SU-DHL-6 (cell line): ENCODE data around the gene CRELD1.

Experiments
- H2AFZ ChIP-seq: fragments of 200-600 bp; sonication (generic); 2 replicates; pipeline ENCODE4 v1.6.1; 2014; ENCODE audit warnings: low read depth, mild to moderate bottlenecking, moderate library complexity, mixed read lengths, antibody characterized with exemption, low read length; ENCODE audit not compliant: severe bottlenecking
- H3F3A ChIP-seq: fragments of 200-600 bp; shearing (Covaris generic); 2 replicates; pipeline ENCODE4 v1.6.0; 2016; ENCODE audit warnings: antibody characterized with exemption, mild to moderate bottlenecking; ENCODE audit not compliant: insufficient read depth
- H3K27ac ChIP-seq: fragments of 200-600 bp; sonication (generic); 2 replicates; pipeline ENCODE4 v1.5.1; 2016; ENCODE audit warnings: low read depth, mild to moderate bottlenecking, low read length, moderate library complexity, mixed read lengths
- H3K27me3 ChIP-seq: fragments of 200-600 bp; sonication (generic), shearing (Covaris generic); 2 replicates; pipeline ENCODE4 v1.6.0; 2014; ENCODE audit warnings: mild to moderate bottlenecking, low read length
- H3K36me3 ChIP-seq: fragments of 200-600 bp; sonication (generic); 2 replicates; pipeline ENCODE4 v1.6.1; 2014; ENCODE audit warnings: mild to moderate bottlenecking, low read length, mixed read lengths
- H3K4me2 ChIP-seq: fragments of 300-600, 200-600 bp; shearing (Covaris generic), sonication (generic); 2 replicates; pipeline ENCODE4 v1.6.0; 2014; ENCODE audit warnings: low read length, low read depth, mild to moderate bottlenecking; ENCODE audit not compliant: poor library complexity, severe bottlenecking
- H3K4me3 ChIP-seq: fragments of 200-600 bp; sonication (generic); 2 replicates; pipeline ENCODE4 v1.5.1; 2014; ENCODE audit warnings: antibody characterized with exemption, low read length, mild to moderate bottlenecking, mixed read lengths; ENCODE audit not compliant: insufficient read depth, poor library complexity, severe bottlenecking
- H3K79me2 ChIP-seq: fragments of 200-600 bp; sonication (generic); 2 replicates; pipeline ENCODE4 v1.6.1; 2014; ENCODE audit warnings: mild to moderate bottlenecking, low read length, moderate library complexity; ENCODE audit not compliant: insufficient read depth
- H3K9ac ChIP-seq: fragments of 200-600 bp; sonication (generic); 2 replicates; pipeline ENCODE4 v1.7.0; 2014; ENCODE audit warnings: mild to moderate bottlenecking, low read length
- H3K9me2 ChIP-seq: fragments of 200-600 bp; sonication (generic); replicated peaks from 2 replicates; pipeline ENCODE4 v1.6.1; 2014; ENCODE audit warnings: low read length; ENCODE audit not compliant: insufficient read depth
- H3K9me3 ChIP-seq: fragments of 200-600 bp; sonication (generic); 2 replicates; pipeline ENCODE4 v1.6.1; 2014; ENCODE audit warnings: low read length, mixed read lengths; ENCODE audit not compliant: insufficient read depth
- H4K20me1 ChIP-seq: fragments of 200-600 bp; sonication (generic); 2 replicates; pipeline ENCODE4 v1.6.1; 2014; ENCODE audit warnings: low read depth, mild to moderate bottlenecking, antibody characterized with exemption, low read length, moderate library complexity, mixed read lengths
- CTCF ChIP-seq: fragments of 200-600 bp; sonication (generic); IDR thresholded peaks from one replicate; pipeline ENCODE4 v1.5.1; 2017; ENCODE audit warnings: antibody characterized with exemption, mild to moderate bottlenecking, low read length, moderate library complexity; ENCODE audit not compliant: insufficient read depth, poor library complexity, severe bottlenecking
- EZH2phosphoT487 ChIP-seq: fragments of 200-600 bp; sonication (generic), shearing (Covaris generic); conservative IDR thresholded peaks from 2 replicates; pipeline ENCODE4 v1.6.1; 2018; ENCODE audit warnings: mild to moderate bottlenecking, antibody characterized with exemption, low read length, moderate library complexity, mixed read lengths

The CRELD1 gene

GRCh38 chr3:9915254-9916141, 18.1 kb upstream of the CRELD1 start:
- Histone ChIP-seq H3K4me2 (peak overlapping the region; percentile 34), H3K9me2 (no peaks in the 10 kb centered on the region), H3K27ac (no peak overlapping the region)

GRCh38 chr3:9916346-9916733, 17.3 kb upstream of the CRELD1 start:
- TF ChIP-seq EZH2phosphoT487, result no peak
- no peak for TF ChIP-seq CTCF
- H3K4me2 ChIP-seq, result no peak overlapping the region
- H3K9me2 ChIP-seq, result no peaks in the 10 kb centered on the region
- H2AFZ ChIP-seq, result no peak overlapping the region
- no peaks in the 10 kb centered on the region for H3K27me3 ChIP-seq
- H3K4me3 ChIP-seq, result no peak overlapping the region
- no peaks in the 10 kb centered on the region for H4K20me1 ChIP-seq
- H3K9me3 ChIP-seq, result no peaks in the 10 kb centered on the region
- H3K36me3 ChIP-seq, result no peaks in the 10 kb centered on the region
- H3K79me2 ChIP-seq, result no peaks in the 10 kb centered on the region
- no peaks in the 10 kb centered on the region for H3F3A ChIP-seq
- no peak overlapping the region for H3K27ac ChIP-seq
- no peak overlapping the region for H3K9ac ChIP-seq

More at GRCh38 chr3:9915254-9916141, 18.1 kb upstream of the CRELD1 start:
- Histone ChIP-seq H2AFZ (peak overlapping the region; percentile 59), H3K27me3 (no peaks in the 10 kb centered on the region), H3K79me2 (no peaks in the 10 kb centered on the region), H3K9me3 (no peaks in the 10 kb centered on the region), H4K20me1 (no peaks in the 10 kb centered on the region), H3K9ac (peak overlapping the region; percentile 9; the same call in 1 of the 2 replicates), H3K4me3 (no peak overlapping the region), H3F3A (no peaks in the 10 kb centered on the region), H3K36me3 (no peaks in the 10 kb centered on the region)
- TF ChIP-seq CTCF (no peak), EZH2phosphoT487 (peak; percentile 72; the same call in 1 of the 2 replicates)

GRCh38 chr3:9916734-9917680, 16.6 kb upstream of the CRELD1 start, which contains the start of gene IL17RC:
Gene IL17RC (plus strand): TSS chr3:9917098. CDS start chr3:9917316, 218 bp downstream.
- Histone ChIP-seq H2AFZ (no peak within 1 kb of the TSS), H3K9me3 (no peaks in the 10 kb centered on the region), H3K9me2 (no peaks in the 10 kb centered on the region), H3K36me3 (no peaks in the 10 kb centered on the region), H3K4me3 (no peak within 1 kb of the TSS), H3K27ac (no peak within 1 kb of the TSS), H3K9ac (no peak within 1 kb of the TSS), H3F3A (no peaks in the 10 kb centered on the region), H3K79me2 (no peaks in the 10 kb centered on the region), H3K4me2 (peak within 1 kb of the TSS; percentile 34), H4K20me1 (no peaks in the 10 kb centered on the region), H3K27me3 (no peaks in the 10 kb centered on the region)
- TF ChIP-seq CTCF, result no peak
- no peak for TF ChIP-seq EZH2phosphoT487
